HG03520 (cell line): ENCODE results near the gene CAMSAP1.

ENCODE experiments used
- ATAC-seq: cut with Tn5 transposase; IDR thresholded peaks from one replicate; pipeline ENCODE4 v1.9.1; 2021; ENCODE audit warnings: mild to moderate bottlenecking, moderate library complexity; ENCODE audit not compliant: unreplicated experiment

CAMSAP1 gene

DNA sequence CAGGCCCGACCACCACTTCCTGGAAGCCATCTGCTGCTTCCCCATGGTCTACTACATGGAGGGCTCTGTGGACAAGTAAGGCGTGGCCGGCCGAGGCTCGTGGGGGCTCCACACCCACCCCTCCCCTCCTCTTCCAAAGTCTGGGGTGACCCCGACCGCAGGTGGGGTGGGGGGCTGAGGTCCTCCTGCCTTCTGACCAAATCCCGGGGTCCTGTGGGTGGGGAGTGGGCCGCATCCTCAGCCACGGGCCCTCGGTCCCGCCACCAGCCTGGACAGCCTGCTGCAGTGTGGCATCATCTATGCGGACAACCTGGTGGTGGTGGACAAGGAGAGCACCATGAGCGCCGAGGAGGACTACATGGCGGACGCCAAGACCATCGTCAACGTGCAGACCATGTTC is 128.9 kb downstream of the CAMSAP1 start:
- ATAC-seq: no peak

GRCh38 chr9:135777623-135778177 is 129.6 kb downstream of the CAMSAP1 start:
- no peak for ATAC-seq

DNA sequence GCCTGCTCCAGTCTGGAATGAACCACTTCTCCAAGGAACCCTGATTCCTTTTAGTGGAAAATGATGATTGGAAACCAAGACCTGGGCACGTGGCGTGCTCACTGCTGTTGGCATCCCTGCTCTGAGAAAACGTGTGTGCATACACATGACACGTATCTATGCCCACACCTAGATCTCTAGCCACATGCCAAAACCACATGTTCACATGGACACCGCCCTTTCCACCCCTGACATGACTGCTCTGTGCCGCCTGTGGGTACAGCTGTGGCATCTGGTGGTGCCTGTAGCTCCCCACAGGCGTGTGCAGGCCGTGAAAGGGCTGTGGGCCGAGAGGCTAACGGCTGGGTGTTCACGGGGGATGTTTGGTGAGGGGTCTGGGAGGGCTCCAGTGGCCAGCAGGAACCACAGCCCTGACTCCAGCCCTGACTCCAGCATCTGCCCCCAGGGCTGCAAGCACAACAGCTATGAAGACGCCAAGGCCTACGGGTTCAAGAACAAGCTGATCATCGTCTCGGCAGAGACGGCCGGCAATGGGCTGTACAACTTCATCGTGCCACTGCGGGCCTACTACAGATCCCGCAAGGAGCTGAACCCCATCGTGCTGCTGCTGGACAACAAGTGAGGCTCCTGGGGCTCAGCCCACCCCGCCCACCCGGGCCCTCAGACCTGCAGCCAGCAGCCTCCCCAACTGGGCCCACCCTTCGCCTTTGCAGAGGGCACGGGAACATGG is 130.3 kb downstream of the CAMSAP1 start:
- ATAC-seq: no peak

GRCh38 chr9:135775911-135776310 is 131.4 kb downstream of the CAMSAP1 start:
- no peak for ATAC-seq

GRCh38 chr9:135774794-135775525 is 132.4 kb downstream of the CAMSAP1 start:
- no peak for ATAC-seq

DNA sequence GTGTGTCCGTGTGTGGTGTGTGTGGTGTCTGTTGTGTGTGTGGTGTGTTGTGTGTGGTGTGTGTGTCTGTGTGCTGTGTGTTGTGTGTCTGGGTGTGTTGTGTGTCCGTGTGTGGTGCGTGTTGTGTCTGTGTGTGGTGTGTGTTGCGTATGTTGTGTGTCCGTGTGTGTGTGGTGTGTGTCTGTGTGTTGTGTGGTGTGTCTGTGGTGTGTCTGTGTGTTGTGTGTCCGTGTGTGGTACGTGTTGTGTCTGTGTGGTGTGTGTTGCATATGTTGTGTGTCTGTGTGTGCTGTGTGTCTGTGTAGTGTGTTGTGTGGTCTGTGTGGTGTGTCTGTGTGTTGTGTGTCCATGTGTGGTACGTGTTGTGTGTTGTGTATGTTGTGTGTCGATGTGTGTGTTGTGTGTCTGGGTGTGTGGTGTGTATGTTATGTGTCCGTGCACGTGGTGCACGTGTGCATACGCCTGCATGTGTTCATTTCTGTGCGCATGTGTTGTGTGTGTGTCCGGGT is 133.1 kb downstream of the CAMSAP1 start:
- ATAC-seq: no peak

- no peak for ATAC-seq
Observed at GRCh38 chr9:135773530-135774238, 133.7 kb downstream of the CAMSAP1 start.

DNA sequence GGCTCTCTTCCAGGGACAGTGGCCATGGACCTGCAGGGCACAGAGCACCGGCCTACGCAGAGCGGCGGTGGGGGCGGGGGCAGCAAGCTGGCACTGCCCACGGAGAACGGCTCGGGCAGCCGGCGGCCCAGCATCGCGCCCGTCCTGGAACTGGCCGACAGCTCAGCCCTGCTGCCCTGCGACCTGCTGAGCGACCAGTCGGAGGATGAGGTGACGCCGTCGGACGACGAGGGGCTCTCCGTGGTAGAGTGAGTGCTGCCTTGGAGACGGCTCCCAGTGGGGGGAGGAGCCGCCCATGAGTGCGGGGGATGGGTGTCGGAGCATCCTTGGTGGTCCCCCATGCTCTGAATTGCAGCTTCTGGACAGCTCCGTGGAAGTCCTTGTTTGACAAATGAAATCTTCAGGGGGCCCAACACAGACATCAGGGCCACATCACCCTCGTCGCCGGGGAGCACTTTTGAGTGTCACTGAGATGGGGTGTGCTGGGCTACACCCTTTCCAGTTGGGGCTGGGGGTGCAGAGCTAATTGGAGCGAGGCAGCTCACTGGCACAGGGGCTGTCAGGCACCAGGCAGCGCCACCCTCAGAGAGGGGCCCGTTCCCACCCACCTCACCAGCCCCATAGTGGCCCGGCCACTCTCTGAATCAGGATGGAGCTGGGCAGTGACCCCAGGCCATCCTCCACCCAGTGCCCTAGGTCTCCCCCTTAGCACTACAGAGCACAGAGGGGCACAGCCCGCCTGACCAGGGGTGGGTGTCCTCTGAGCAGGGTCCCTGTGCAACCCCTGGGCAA is 134.4 kb downstream of the CAMSAP1 start:
- no peak for ATAC-seq

DNA sequence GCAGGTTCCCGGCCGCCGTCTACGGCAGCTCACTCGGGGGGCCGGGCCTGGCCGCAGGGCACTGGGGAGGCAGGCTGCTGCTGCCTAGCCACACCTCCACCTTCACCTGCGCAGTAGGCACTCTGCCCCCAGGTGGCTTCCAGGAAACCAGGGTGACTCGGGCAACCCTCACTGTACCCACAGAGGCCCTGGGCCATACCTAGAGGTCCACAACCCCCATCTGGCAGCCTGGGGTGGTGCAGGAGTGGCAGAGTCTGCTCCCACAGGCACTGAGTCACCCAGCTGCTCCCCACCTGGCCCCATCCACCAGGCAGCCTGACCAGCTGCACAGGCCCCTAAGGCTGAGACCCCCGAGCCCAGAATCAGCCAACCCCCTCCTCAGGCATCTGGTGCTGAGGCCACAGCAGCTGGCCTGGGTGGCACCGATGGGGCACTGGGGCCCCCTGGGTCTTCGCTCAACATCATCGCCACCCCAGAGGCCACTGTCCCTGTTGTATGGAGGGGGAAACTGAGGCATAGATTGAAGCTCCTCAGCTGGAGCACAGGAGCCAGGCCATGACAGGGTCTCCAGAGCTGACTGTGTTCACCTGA is 135.2 kb downstream of the CAMSAP1 start:
- no peak for ATAC-seq

GRCh38 chr9:135771401-135772051 is 135.8 kb downstream of the CAMSAP1 start:
- ATAC-seq: no peak

- no peak for ATAC-seq
Observed at GRCh38 chr9:135770771-135771170, 136.6 kb downstream of the CAMSAP1 start.

DNA sequence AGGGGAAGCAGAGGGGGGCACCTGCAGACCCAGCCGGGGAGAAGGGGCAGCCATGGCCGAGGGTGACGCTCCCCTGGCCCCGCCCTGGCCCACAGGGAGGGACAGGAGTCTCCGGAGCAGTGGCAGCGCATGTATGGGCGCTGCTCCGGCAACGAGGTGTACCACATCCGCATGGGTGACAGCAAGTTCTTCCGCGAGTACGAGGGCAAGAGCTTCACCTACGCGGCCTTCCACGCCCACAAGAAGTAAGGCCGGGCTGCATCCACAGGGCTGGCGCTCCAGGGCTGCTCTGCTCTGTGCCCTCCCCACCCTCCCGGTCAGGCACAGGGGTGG is 137.2 kb downstream of the CAMSAP1 start:
- ATAC-seq: no peak

GRCh38 chr9:135769489-135770202 is 137.7 kb downstream of the CAMSAP1 start:
- ATAC-seq: no peak

DNA sequence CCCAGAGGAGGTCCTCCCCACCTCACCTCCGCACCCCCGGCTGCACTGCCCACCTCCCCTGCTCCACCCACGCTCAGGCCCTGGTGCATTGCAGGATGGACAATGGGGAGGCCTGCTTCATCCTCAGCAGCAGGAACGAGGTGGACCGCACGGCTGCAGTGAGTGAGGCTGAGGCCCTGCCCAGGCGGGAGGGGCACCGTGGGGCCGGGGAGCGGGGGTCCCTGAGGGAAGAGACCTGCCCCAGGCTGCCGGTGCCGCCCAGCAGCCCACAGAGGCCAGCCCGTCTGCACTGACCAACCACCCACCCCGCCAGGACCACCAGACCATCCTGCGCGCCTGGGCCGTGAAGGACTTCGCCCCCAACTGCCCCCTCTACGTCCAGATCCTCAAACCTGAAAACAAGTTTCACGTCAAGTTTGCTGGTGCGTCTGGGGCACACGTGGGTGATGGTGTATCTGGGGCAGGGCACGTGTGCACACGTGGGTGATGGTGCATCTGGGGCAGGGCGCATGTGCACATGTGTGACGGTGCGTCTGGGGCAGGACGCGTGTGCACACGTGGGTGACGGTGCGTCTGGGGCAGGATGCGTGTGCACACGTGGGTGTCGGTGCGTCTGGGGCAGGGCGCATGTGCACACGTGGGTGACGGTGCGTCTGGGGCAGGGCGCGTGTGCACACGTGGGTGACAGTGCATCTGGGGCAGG is 138.7 kb downstream of the CAMSAP1 start:
- ATAC-seq: no peak

GRCh38 chr9:135766707-135767106 is 140.6 kb downstream of the CAMSAP1 start:
- no peak for ATAC-seq

- ATAC-seq: no peak
Observed at GRCh38 chr9:135766251-135766650, 141.1 kb downstream of the CAMSAP1 start.

DNA sequence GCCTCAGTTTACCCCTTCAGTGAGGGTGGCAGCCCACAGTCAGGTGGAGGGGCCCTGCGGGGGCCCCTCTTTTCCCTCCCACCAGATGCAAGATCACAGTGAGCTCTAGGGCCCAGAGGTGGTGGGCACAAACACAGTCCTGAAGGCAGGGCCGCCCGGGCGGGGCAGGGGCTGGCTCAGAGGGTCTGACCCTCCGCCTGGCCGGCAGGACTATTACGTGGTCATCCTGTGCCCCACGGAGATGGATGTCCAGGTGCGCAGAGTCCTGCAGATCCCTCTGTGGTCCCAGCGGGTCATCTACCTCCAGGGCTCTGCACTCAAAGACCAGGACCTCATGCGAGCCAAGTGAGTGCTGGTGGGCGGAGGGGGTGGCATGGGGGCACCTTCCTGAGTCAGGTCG is 141.9 kb downstream of the CAMSAP1 start:
- no peak for ATAC-seq

GRCh38 chr9:135764731-135765130 is 142.6 kb downstream of the CAMSAP1 start:
- no peak for ATAC-seq
